ENCODE data around the gene TARBP2.

GRCh38 chr12:53501615-53502181 lies 615 bp downstream of the TARBP2 start:
- TF ChIP-seq ZNF157 (tag by site-specific recombination; IDR thresholded peaks at IDR 0.05) (no peak), ZNF184 (tag by site-specific recombination; IDR thresholded peaks at IDR 0.05) (no peak), CTCF (tag by site-specific recombination; IDR thresholded peaks at IDR 0.05) (no peak), ZBTB17 (tag by site-specific recombination; IDR thresholded peaks at IDR 0.05) (no peak), ZBTB20 (tag by site-specific recombination; IDR thresholded peaks at IDR 0.05) (no peak), INSM2 (tag by site-specific recombination; IDR thresholded peaks at IDR 0.05) (no peak), ZNF26 (tag by site-specific recombination; IDR thresholded peaks at IDR 0.05) (no peak), MEIS1 (CRISPR knock-in tag; IDR thresholded peaks at IDR 0.05; ENCODE audit: borderline replicate concordance) (no peak), ZBTB26 (tag by site-specific recombination; optimal IDR thresholded peaks at IDR 0.05) (no peak), ZNF302 (tag by site-specific recombination; IDR thresholded peaks at IDR 0.05; ENCODE audit: low read depth) (no peak), YY1 (tag by site-specific recombination; IDR thresholded peaks at IDR 0.05) (no peak), SP2 (tag by site-specific recombination; IDR thresholded peaks at IDR 0.05) (no peak)

Data from HEK293 (cell line).